ELR (cell line): ENCODE measurements around the gene IGF2R.

ENCODE experiments used
- DNase-seq: peaks from one replicate; pipeline ENCODE4 v3.0.0-alpha.2; 2015; ENCODE audit warnings: low read depth

The IGF2R gene

DNA sequence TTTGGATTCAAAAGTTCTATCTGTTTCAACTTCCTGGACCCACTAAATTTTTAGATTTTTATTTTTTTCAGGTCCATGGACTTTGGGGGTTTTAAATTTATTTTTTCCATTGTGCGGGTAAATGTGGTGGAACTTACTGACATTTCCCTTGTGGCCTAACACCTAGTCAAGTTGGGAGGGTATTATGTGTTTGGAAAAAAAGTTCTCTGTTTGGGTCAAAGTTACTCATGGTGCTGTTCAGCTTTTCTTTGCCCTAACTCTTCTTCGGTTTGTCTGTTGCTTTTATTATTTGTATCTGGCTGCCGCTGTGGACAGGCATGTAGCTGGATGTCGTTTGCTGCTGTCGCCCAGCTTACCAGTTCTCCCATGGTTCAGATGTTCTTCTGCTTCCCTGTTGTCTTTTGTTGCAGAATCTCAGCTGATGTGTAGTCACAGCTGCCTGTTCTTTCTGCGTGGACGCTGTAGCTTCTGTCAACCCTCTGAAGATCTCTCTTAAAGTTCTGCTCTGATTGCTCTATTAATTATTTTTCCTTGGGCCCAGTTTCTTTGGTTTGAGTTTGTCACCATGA is 7.9 kb downstream of the IGF2R start:
- no peak for DNase-seq

GRCh38 chr6:159977255-159977903 is 8.5 kb downstream of the IGF2R start:
- no peak for DNase-seq

- no peak for DNase-seq
These were observed 9.0 kb downstream of the IGF2R start for GRCh38 chr6:159977904-159978268.

- no peak for DNase-seq
These were observed 9.6 kb downstream of the IGF2R start for GRCh38 chr6:159978291-159979135.

- DNase-seq, result peak; percentile 78
These were observed 10.4 kb downstream of the IGF2R start for GRCh38 chr6:159979136-159979874.

- DNase-seq, result no peak
These were observed 11.6 kb downstream of the IGF2R start for GRCh38 chr6:159980474-159980873.

- DNase-seq, result no peak
These were observed 12.2 kb downstream of the IGF2R start for GRCh38 chr6:159981071-159981402.

DNA sequence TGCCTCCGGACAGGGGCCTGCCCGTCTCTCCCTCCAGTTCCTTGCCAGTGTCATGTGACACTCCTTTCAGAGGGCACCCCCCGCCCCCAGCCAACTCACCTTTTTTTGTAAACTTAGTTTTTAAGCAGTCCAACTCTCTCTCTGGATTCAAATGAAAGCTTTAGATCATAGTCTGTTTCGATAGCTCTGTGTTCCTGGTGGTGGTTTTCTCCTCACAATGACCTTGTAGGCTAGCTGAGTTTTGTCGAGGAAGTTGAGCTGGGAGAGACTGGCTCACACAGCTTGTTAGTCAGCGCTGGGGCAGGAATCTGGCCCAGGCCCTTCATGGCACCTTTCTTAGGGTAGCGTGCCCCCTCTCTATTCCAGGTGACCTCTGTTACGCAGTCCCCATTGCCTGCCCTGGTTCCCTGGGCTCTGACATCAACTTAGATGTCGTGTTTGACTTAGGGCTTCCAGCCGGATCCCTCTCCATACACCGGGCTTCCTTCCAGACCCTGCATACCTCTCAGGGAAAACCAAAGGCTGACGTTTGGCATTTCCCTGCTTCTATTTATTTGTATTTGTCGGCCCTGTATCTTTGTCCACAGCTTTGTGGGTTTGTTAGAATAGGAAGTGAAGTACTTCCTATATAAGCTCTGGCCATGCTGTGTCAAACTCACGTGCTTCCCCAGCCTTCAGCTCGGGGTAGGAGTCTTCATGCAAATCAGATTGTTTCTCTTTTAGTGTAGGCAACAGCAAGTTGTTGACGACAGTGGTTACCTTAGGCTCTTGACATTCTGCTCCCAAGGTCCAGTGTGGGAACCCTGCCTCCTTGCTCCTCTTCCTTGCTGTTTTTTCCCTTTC is 12.7 kb downstream of the IGF2R start:
- peak; percentile 77 for DNase-seq

- DNase-seq, result peak; percentile 43
These were observed 14.0 kb downstream of the IGF2R start for GRCh38 chr6:159982731-159983506.

- DNase-seq, result peak; percentile 72
These were observed 14.8 kb downstream of the IGF2R start for GRCh38 chr6:159983641-159984080.

- DNase-seq, result peak; percentile 100
These were observed 15.4 kb downstream of the IGF2R start for GRCh38 chr6:159984268-159984786.

DNA sequence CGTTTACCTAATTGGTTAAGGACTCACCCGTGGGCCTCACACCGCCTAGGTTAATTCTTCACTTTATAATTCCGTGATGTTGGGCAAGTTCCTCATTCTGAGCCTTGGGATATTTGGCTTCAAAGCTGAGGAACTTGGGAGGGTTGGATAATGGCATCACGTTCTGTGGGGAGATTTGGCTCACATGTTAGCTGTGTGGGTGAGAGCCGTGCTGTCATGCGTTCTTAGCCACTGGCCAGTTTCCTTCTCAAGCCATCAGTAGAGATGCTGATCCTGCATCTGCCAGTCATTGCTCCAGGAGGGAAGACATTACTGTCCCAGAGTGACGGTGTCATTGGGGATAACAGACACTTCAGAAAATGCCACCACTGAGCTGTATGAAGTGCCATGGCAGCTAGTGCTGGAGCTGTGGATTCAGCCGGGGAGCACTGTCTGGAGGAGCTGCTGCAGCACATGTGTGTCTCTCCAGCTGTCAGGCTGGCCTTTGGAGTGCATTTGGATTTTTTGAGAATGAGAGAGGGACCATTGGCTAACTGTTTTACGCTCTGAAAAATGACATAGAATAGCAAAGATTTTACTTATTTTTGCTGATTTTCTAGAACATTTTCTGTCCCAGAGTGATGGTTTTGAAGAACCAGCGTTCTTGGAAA is 16.5 kb downstream of the IGF2R start:
- peak; percentile 43 for DNase-seq

- DNase-seq, result peak; percentile 73
These were observed 20.1 kb downstream of the IGF2R start for GRCh38 chr6:159988983-159989454.

GRCh38 chr6:159989492-159990480 is 20.9 kb downstream of the IGF2R start:
- peak; percentile 81 for DNase-seq

GRCh38 chr6:159992366-159992765 is 23.5 kb downstream of the IGF2R start:
- no peak for DNase-seq

- DNase-seq, result no peak
These were observed 26.5 kb downstream of the IGF2R start for GRCh38 chr6:159995405-159995804.

DNA sequence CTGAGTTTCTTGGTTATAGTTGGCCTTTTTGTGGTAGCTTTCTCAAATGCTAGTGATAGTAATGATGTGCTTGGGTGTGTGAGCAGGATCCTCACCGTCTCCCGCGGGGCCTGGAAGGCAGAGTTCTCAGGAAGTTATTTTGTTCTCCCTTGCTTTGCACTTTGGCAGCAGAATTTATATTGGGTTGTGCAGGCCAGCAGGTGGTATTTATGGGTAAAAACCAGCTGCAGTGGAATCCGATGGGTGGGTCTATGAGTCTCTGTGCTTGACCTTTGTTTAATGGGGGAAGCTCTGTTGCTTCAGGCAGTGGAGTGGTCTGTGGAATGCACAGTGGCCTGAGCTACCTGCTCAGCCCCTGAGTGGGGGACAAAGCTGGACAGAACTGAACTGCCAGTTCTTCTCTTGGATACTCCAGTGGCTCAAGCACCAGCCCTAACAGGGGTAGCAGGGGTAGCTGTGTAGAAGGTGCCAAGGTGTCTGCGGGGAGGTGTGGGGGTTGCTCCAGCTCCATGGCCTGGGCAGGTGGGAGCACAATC is 27.3 kb downstream of the IGF2R start:
- no peak for DNase-seq
